KMS-11 (cell line): ENCODE results near the gene TNKS2.

ENCODE experiments used
- H2AFZ ChIP-seq: fragments of 200-600 bp; sonication (generic); 2 replicates; pipeline ENCODE4 v1.6.1; 2016; ENCODE audit warnings: antibody characterized with exemption, mixed run types, low read depth
- H3K27ac ChIP-seq: fragments of 200-600 bp; sonication (generic); 2 replicates; pipeline ENCODE4 v1.6.1; 2016; ENCODE audit warnings: mild to moderate bottlenecking, mixed run types
- H3K27me3 ChIP-seq: fragments of 200-600 bp; sonication (generic); 2 replicates; pipeline ENCODE4 v1.6.1; 2017; ENCODE audit warnings: mild to moderate bottlenecking, low read depth, mixed run types, moderate library complexity; ENCODE audit not compliant: insufficient read depth
- H3K36me3 ChIP-seq: fragments of 200-600 bp; sonication (generic); 2 replicates; pipeline ENCODE4 v1.6.1; 2017; ENCODE audit warnings: mild to moderate bottlenecking, mixed run types; ENCODE audit not compliant: insufficient read depth
- H3K4me1 ChIP-seq: fragments of 200-600 bp; sonication (generic); 2 replicates; pipeline ENCODE4 v1.6.1; 2016; ENCODE audit warnings: mild to moderate bottlenecking, low read depth, mixed run types; ENCODE audit not compliant: poor library complexity, severe bottlenecking
- H3K4me2 ChIP-seq: fragments of 200-600 bp; sonication (generic); 2 replicates; pipeline ENCODE4 v1.7.0; 2016; ENCODE audit warnings: mild to moderate bottlenecking, mixed run types
- H3K4me3 ChIP-seq: fragments of 200-600 bp; sonication (generic); IDR thresholded peaks from 2 replicates; pipeline ENCODE4 v1.6.1; 2017; ENCODE audit warnings: low read depth, low read length, mixed read lengths; ENCODE audit not compliant: insufficient read depth
- H3K79me2 ChIP-seq: fragments of 200-600 bp; sonication (generic); 2 replicates; pipeline ENCODE4 v1.6.1; 2016; ENCODE audit warnings: low read depth, mixed run types; ENCODE audit not compliant: insufficient read depth
- H3K9ac ChIP-seq: fragments of 200-600 bp; sonication (generic); 2 replicates; pipeline ENCODE4 v1.6.1; 2016; ENCODE audit warnings: mild to moderate bottlenecking, mixed run types
- H4K20me1 ChIP-seq: fragments of 200-600 bp; sonication (generic); 2 replicates; pipeline ENCODE4 v1.6.1; 2016; ENCODE audit warnings: mild to moderate bottlenecking, mixed run types; ENCODE audit not compliant: insufficient read depth
- CTCF ChIP-seq: fragments of 200-600 bp; sonication (generic); conservative IDR thresholded peaks from 2 replicates; pipeline ENCODE4 v1.6.1; 2017; ENCODE audit warnings: low read depth, mild to moderate bottlenecking, antibody characterized with exemption, low read length, moderate library complexity, mixed read lengths

Gene TNKS2

GRCh38 chr10:91796331-91797047, 1.7 kb upstream of the TNKS2 start:
- no peak for TF ChIP-seq CTCF
- Histone ChIP-seq H3K9ac (peak overlapping the region; percentile 78; the same call in 1 of the 2 replicates), H3K4me1 (peaks cover 36% of the 10 kb centered on the region), H3K36me3 (no peaks in the 10 kb centered on the region), H3K4me3 (no peak overlapping the region), H3K27ac (peak overlapping the region; percentile 81), H3K4me2 (peak overlapping the region; percentile 90), H2AFZ (peak overlapping the region; percentile 94), H3K27me3 (no peaks in the 10 kb centered on the region), H3K79me2 (peaks cover 39% of the 10 kb centered on the region; the same call in 1 of the 2 replicates), H4K20me1 (peaks cover 13% of the 10 kb centered on the region; the same call in 1 of the 2 replicates)

GRCh38 chr10:91797048-91797690, 1.1 kb upstream of the TNKS2 start:
- H3K36me3 ChIP-seq, result no peaks in the 10 kb centered on the region
- peak overlapping the region; percentile 78; the same call in 1 of the 2 replicates for H3K9ac ChIP-seq
- H3K79me2 ChIP-seq, result peaks cover 46% of the 10 kb centered on the region; the same call in 1 of the 2 replicates
- no peaks in the 10 kb centered on the region for H3K27me3 ChIP-seq
- H3K27ac ChIP-seq, result peak overlapping the region; percentile 81
- H2AFZ ChIP-seq, result peak overlapping the region; percentile 94
- peak overlapping the region; percentile 90 for H3K4me2 ChIP-seq
- TF ChIP-seq CTCF, result no peak
- no peak overlapping the region for H3K4me3 ChIP-seq
- peaks cover 36% of the 10 kb centered on the region for H3K4me1 ChIP-seq
- H4K20me1 ChIP-seq, result peaks cover 13% of the 10 kb centered on the region; the same call in 1 of the 2 replicates

GRCh38 chr10:91798649-91799611, 704 bp downstream of the TNKS2 start:
- Histone ChIP-seq H3K4me3 (no peak overlapping the region), H3K79me2 (peaks cover 58% of the 10 kb centered on the region; the same call in 1 of the 2 replicates), H3K27me3 (no peaks in the 10 kb centered on the region), H3K4me2 (peak overlapping the region; percentile 83), H3K36me3 (no peaks in the 10 kb centered on the region), H3K4me1 (peaks cover 36% of the 10 kb centered on the region), H3K9ac (peak overlapping the region; percentile 78), H2AFZ (peak overlapping the region; percentile 94), H4K20me1 (peaks cover 13% of the 10 kb centered on the region; the same call in 1 of the 2 replicates), H3K27ac (peak overlapping the region; percentile 81)
- no peak for TF ChIP-seq CTCF

- peak overlapping the region; percentile 81 for H3K27ac ChIP-seq
Observed at GRCh38 chr10:91799612-91799975, 1.4 kb downstream of the TNKS2 start.

More at GRCh38 chr10:91799612-91799975, 1.4 kb downstream of the TNKS2 start:
- Histone ChIP-seq H2AFZ (no peak overlapping the region), H3K4me3 (no peak overlapping the region), H3K4me2 (peak overlapping the region; percentile 83), H3K36me3 (no peaks in the 10 kb centered on the region), H3K4me1 (peaks cover 36% of the 10 kb centered on the region), H3K79me2 (peaks cover 58% of the 10 kb centered on the region; the same call in 1 of the 2 replicates), H3K27me3 (no peaks in the 10 kb centered on the region), H4K20me1 (peaks cover 13% of the 10 kb centered on the region; the same call in 1 of the 2 replicates), H3K9ac (peak overlapping the region; percentile 78; the same call in 1 of the 2 replicates)
- no peak for TF ChIP-seq CTCF
